Epithelial cell of esophagus (primary cell): ENCODE data around the gene RASL12.
"Not testable (repeated sequence)": the region's sequence is repeated elsewhere in the genome, so short reads cannot be mapped to it uniquely, and the experiment has no call there.

Experiments
- DNase-seq: peaks from one replicate; pipeline ENCODE4 v3.0.0; 2010; ENCODE audit warnings: low read depth
- H3K4me3 ChIP-seq: 2 replicates; pipeline ENCODE4 v1.5.1; 2011; ENCODE audit warnings: mild to moderate bottlenecking, low read length, control low read depth
- CTCF ChIP-seq: IDR thresholded peaks from 2 replicates; pipeline ENCODE4 v1.5.1; 2011; ENCODE audit warnings: low read depth, mild to moderate bottlenecking, low read length, control low read depth, inconsistent platforms; ENCODE audit not compliant: insufficient read depth; ENCODE audit errors: missing control alignments

RASL12 gene

DNA sequence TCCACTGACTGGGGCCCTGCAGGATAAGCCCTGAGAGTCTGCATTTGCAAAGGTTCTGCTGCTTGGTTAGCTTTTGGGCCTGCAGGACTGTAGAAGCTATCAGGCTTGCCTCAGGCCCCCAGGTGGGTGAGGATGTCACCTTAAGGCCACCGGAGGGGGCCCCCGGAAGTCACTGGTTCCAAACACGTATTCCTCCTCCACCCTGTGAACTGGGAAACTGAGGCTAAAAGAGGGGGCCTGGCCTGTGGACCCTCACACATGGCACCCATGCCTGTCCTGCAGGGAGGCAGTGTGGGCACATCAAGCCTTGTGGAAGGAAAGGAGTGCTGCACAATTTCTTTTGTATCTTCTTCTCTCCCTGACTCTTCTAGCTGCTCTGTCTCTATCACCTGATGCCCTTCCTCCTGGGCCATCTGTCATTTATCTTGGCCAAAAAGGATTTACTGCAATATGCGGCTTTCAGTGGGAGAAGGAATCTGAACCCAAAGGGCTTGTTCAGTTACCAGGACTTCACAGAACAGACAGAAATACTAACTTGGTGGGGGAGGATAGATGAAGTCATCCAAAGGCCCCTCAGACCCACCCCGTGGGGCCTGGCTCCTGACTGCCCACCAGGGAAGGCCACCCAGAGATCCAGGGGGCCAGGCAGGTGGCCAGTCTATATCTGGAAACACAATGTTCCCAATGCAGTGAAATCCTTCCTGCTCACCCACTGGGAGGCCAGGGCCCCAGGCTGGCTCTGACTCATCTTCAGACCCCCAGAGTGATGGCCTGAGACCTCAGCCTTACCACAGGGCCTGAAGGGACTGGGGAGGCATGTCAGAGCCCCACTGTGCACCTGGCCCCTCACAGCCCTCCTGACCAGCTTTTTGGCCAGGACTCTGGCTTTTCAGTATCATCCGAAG lies 28.9 kb upstream of the RASL12 start:
- DNase-seq = no peak
- H3K4me3 ChIP-seq = no peak overlapping the region
- no peak for TF ChIP-seq CTCF

DNA sequence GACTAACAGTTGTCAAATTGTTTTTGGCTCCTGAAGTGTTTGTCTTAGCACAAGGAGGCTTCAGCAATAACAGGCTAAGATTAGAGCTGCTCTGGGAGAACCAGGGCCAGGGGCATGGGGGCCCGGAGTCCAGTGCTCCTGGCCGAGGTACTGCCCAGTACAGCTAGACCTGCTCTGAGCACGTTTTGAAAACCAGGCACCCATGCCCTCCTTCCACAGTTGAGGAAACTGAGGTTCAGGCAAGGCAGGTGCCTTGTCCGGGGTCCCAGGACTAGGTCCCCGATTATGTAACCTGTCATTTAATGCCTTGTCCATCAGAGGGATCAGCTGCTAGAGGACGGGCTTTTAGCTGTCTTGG lies 27.9 kb upstream of the RASL12 start:
- H3K4me3 ChIP-seq = no peak overlapping the region
- no peak for DNase-seq
- TF ChIP-seq CTCF = no peak

DNA sequence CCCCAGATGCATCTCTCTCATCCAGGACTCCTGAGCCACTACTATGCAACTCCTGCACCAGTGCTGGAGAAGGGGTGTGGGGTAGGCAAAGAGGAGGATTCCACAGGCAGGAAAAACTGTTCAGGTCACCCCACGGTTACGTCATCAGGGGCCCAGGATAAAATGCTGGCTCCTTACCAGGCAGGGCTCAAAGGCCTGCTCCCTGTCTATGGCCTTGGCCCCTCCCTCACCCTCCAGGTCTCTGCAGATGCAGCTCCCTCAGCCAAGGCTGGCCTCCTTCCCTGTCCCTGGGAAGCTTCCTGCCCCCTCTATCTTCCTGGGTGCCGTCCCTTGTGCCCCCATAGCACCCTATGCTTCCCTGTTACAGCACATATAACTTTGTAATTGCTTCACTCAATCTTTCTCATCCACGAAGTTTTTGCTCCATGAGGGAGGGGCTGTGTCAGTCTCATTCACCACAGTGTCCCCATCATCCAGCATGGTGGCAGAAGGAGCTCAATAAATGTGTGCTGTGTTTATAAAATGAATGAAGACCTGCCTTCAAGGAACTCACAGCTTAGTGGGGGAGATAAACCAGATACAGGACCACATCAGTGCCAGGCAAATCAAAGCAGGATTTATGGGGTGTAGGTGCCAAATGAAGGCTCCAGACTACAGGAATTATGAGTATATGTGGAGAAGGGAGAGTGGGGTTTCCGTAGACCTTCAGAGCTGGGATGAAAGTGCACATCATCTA lies 27.4 kb upstream of the RASL12 start:
- DNase-seq = no peak
- no peak overlapping the region for H3K4me3 ChIP-seq
- TF ChIP-seq CTCF = no peak

- no peak overlapping the region for H3K4me3 ChIP-seq
- no peak for TF ChIP-seq CTCF
- no peak for DNase-seq
These were observed 26.7 kb upstream of the RASL12 start for GRCh38 chr15:65094294-65094995.

- not testable (repeated sequence) for DNase-seq, H3K4me3 ChIP-seq
These were observed 26.0 kb upstream of the RASL12 start for GRCh38 chr15:65093793-65094170.

GRCh38 chr15:65092911-65093792 lies 25.4 kb upstream of the RASL12 start:
- no peak for TF ChIP-seq CTCF
- no peak overlapping the region for H3K4me3 ChIP-seq
- DNase-seq = no peak
